ENCODE measurements around the gene DNAH6.
"Not testable (repeated sequence)": the region's sequence is repeated elsewhere in the genome, so short reads cannot be mapped to it uniquely, and the experiment has no call there.

Gene DNAH6

DNA sequence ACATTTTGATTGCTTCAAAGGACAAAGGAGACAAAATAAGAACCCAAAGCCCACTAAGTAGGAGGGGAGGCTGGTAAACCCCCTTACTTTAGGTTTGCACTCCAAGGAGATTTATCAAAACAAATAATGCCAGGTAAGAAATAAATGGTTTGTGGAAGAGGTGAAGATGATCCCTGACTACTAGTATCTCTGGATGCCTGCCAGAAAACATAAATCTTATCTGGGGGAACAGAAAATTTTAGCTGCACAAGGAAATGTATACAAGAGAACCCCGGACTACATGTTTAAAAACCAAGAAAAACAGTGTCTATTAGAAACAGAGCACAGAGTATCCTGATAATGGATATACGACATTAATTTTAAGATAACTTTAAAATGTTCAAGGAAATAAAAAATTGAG lies 250.5 kb downstream of the DNAH6 start:
- DNase-seq = no peak

DNA sequence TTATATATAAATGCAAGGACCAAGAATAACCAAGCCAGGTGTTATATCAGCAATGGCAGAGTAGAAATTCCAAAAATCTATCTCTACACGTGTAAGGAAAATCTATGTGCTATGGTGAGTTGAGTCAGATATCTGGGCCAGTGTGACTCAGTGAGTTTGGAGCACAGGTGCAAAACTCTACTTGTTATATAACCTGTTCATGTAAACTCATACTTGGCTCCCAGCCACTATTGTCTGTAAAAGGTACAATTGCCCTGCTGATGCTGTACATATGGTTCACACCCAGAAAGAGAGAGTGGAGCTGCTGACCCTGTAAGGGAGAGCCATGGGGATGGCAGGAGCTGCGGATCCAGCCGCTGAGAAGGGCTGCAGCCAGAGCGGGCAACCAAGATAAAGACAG lies 252.5 kb downstream of the DNAH6 start:
- no peak for DNase-seq

DNA sequence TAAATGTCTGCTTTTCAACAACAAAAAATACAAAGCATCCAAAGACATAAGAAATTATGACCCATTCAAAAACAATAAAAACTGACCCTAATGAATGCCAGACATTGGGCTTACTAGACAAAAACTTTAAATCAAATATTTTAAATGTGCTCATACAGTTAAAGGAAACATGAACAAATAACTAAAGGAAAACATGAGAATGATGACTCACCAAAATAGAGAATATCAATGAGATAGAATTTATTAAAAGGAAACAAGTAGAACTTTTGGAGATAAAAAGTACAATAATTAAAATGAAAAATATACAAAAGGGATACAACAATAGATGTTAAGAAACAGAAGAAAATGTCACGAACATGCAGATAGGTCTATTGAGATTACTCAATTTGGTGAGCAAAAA lies 254.0 kb downstream of the DNAH6 start:
- DNase-seq = no peak

DNA sequence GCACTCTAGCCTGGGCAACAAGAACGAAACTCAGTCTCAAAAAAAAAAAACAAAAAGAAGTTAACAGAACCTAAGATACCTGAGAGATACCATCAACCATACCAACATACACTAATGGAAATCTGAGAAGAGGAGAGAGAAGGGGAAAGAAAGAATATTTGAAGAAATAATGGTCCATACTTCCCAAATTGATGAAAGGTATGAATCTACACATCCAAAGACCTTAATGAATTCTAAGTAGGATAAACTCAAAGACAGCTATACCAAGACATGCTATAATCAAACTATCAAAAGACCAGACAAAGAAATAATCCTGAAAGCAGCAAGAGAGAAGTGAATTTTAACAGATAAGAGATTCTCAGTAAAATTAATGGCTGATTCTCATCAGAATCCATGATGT lies 255.0 kb downstream of the DNAH6 start:
- DNase-seq = no peak

DNA sequence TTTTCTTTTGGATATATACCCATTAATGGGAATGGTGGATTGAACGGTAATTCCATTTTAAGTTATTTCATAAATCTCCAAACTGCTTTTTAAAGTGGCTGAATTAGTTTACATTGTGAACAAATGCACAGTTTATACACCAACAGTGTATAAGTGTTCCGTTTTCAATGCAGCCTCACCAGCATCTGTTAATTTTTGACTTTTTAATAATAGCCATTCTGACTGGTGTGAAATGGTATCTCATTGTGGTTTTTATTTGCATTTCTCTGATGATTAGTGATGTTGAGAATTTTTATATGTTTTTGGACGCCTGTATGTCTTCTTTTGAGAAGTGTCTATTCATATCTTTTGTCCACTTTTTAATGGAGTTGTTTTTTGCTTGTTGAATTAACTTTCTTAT lies 257.3 kb downstream of the DNAH6 start:
- DNase-seq = not testable (repeated sequence)

DNA sequence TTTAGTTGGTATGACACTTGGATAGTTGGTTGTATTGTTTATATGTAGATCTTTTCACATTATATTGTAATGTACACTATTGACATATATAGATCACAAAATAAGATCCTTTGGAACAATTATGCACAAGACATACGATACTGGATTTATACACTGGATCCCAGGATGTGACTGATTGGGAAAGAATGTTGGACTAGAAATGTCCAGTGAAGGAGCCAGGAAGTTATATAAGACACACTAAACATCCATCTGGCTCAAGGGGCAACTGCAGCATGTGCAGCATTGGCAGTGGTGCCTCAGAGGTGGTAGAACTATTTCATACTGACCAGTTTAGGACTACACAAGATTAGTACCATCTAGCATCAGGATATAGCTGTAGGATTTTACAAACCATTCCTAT lies 259.7 kb downstream of the DNAH6 start:
- DNase-seq = no peak

DNA sequence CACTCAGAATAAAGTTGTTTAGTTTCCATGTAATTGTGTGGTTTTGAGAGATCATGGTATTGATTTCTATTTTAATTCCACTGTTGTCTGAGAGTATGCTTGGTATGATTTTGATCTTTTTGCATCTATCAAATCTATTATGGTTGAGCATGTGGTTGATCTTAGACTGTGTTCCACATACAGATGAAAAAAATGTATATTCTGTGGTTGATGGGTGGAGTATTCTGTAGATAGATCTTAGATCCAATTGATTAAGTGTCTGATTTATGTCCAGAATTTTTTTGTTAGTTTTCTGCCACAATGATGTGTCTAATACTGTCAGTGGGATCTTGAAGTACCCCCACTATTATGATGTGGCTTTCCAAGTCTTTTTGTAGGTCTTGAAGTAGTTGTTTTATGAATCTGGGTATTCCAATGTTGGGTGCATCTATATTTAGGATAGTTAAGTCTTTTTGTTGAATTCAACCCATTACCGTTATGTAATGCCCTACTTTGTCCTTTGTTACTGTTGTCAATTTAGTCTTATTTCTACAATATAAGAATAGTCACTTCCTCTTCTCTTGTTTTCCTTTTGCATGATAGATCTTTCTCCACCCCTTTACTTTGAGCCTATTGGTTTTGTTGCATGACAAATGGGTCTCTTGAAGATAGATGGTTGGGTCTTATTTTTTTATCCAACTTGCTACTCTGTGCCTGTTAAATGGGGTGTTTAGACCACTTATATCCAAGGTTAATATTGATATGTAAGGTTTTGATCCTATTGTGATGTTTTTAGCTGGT lies 262.8 kb downstream of the DNAH6 start:
- DNase-seq = no peak

DNA sequence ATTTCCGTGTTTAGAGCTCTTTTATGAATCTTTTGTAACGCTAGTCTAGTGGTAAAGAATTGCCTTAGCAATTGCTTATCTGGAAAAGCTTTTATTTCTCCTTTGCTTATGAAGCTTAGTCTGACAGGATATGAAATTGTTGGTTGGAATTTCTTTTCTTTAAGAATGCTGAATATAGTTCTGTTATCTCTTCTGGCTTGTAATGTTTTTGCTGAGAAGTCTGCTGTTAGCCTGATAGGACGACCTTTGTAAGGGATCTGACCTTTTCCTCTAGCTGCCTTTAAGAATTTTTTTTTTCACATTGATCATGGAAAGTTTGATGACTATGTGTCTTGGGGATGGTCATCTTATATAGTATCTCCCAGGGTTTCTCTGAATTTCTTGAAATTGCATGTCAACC lies 263.5 kb downstream of the DNAH6 start:
- no peak for DNase-seq

DNA sequence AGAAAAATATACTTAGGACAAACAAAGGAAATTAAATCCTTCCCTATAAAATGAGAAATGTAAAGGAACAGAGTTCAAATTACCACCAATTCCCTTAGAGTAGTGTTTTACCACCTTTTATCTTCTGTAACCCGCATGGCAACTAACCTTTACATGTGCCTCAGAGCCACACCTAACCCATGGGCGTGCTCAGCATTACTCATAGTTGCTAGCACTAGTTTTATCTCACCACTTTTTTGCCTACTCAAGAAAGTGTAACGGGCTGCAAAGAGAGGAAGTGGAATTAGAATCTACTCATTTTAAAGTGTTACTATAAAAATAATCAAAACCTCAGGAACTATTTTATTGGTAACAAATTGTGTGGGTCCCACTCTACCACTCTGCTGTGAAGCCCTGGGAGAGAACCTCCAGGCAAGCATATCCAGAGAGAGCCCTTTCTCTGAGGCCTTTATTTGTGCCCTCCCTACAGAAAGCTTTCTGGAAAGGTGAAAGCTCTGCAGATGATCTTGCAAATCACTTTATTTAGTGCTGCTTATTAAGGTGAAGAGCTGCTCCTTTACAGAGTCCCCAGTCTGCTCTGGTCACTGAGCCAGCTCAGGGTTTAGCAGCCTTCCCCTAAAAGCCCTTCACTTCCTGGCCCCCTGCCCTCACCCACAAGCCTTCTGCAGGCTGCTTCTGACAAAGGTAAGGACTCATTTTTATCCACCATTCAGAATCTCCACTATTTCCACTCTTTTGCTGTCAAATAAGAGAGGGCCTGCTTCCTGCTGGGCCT lies 265.8 kb downstream of the DNAH6 start:
- DNase-seq = peak; percentile 63

DNA sequence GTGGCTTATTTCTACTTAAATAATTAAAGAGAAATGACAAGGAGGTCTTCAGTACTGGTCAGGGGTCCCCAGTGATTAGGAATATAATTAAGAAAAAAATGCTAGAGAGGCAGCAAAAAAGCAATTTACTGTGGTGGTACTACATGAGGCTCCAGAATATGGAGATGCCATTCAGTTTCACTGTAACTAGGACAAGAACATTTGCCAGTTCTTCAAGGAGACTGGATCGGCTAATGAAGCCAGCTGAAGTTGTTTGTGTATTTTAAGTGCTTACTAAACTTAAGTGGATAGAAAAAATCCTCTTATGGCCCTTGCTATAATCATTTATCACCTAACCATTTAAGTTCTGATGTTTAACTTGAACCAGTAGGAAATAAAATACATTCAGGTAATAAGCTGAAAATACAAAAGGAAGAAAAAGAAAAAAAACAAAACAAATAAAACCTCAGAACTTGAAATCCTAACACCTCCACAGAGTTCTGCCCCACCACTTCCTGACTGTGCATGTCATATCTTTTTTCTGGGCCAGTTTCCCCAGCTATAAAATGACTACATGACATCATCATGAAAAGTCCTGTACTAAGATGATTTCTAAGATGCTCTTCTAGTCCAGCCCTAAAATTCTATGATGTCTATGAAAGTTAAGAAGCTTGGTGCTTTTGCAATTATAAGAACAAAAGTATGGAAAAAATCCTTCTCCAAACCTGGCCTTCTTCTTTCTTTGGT lies 266.6 kb downstream of the DNAH6 start:
- no peak for DNase-seq

DNA sequence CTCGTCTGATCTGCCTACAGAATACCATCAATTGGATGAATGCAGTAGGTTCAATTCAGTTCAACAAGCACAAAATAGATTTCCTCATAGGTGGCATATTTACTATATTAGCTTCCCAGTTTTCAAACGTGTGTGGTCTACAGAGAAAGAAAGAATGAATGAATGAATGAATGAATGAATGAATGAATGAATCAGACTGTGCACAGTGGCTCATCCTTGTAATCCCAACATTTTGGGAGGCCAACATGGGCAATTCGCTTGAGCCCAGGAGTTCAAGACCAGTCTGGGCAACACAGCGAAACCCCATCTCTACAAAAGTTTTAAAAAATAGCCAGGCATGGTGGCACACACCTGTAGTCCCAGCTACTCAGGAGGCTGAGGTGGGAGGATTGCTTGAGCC lies 269.7 kb downstream of the DNAH6 start:
- no peak for DNase-seq

DNA sequence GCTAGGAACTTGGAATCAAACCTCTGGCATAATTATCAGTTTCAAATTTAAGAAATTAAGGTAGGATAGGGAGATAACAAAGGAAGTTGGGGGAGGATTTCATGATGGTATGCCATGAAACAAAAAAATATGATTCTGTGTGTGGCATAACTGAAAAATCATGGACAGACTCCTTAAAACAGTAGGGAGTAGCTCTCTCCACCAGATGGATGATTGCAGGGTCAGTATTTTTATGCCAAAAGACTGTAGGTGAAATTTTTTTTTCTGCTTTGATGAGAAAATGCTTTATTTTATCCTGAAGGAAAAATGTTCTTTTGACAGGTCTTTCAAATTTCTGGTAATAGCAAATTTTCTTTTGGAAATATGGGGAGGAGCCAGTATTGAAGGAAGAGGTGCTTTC lies 270.3 kb downstream of the DNAH6 start:
- no peak for DNase-seq

DNA sequence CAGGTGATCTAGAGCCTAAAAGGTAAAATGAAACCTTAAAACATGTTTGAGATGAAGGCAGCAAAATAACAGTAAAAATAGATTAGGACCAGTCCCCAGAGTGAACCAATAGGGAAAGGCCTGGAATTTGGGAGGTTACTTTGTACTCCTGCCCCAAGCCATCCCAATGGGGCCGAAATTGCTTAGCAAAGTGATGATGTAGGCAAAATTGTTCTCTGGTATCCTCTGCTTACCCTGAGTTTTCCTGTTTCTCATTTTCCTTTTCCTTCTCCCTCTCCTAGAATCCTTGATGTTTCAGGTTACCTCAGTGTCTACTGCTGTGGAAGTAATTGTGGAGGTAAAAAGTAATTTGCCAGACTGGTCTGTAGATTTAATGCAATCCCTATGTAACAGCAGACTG lies 271.7 kb downstream of the DNAH6 start:
- no peak for DNase-seq

DNA sequence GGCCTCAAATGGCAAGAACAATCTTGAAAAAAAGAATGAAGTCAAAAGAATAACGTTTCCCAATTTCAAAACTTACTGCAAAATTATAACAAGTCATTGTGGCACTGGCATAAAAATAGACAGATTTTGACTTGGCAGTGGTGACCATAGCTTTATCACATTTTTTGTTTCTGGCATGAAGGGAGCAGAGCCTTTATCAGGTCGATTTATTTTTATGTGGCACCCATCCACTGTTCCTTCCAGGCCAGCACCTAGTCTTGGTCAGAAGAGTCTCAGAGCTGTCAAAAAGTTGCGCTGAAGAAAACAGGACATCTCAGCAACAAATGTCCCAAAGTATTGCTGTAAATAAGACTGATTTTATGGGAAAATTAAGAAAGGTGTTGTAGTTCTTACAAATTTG lies 272.2 kb downstream of the DNAH6 start:
- DNase-seq = no peak

DNA sequence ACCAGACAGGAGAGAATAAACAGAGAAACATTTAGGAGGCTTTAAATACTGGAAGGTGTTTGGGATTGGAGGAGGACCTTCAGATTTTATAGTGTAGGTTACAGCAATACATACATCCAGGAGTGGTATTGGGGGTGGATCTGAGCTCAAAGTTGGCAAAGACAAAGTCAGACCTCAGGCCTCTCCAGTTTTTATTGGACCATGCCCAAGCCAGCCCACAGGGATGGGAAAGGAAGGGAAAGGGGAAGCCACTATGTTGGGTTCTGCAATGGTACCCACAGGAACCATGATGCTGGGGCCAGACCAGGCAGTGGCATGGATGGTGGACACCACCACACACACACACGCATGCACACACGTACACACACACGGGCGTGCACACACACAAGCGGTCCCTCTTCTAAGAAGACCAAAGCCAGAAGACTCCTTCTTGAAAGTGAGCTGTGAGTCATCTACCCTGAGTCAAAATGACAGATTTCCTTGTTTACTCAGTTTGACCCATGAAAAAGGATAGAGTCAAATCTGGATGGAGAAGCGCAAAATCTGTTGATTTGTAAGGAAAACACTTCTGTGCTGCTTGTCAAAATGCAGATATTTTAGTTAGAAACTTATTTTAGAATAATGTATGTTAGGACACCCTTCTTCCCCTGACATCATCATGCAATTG lies 276.7 kb downstream of the DNAH6 start:
- no peak for DNase-seq

DNA sequence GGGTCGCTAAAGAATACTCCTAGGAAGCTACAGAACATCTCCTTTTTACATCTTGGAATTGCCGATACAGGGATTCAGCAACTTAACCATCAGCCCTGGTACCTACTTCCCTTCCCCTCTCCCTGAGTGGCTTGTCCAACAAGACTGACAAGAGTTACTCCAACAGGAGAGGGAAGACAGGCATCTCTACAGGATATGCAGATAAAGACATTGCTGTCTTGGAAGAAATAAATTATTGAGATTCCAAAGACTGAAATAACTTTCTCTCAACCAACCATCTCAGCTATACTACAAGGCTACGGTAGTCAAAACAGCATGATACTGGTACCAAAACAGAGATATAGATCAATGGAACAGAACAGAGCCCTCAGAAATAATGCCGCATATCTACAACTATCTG lies 277.3 kb downstream of the DNAH6 start:
- DNase-seq = no peak

DNA sequence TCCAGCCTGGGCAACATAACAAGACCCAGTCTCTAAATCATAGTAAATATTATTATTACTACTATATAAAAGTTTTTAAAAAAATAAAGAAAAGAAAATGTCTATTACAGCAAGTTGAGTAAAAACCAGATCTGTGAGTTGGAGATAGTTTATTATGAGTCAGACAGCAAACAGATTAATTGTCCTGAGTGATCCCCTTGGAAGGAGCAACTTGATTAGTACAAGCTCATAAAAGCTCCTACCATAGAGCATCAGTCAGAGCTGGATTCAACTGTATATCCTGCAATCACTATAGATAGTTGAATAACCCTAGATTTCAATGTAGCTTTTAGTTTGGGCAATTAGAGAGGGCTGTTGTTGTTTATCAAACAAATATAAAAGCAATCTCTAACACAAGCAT lies 280.5 kb downstream of the DNAH6 start:
- DNase-seq = no peak

DNA sequence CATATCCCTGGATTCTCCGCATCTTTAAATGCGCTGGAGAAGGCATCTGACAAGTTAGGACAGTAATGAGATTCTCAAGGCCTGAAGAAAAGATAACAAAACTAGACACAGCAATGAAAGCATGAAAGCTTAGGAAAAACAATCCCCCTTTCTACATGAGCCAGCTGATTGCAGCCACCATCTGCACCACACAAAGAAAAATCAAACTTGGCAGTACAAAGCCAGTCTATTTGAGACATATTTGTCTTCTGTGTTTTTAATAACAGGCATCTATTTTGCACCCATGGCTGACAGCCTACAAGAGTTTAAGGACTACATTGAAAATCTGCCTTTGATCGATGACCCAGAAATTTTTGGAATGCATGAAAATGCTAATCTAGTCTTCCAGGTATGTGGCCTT lies 281.0 kb downstream of the DNAH6 start:
- no peak for DNase-seq

DNA sequence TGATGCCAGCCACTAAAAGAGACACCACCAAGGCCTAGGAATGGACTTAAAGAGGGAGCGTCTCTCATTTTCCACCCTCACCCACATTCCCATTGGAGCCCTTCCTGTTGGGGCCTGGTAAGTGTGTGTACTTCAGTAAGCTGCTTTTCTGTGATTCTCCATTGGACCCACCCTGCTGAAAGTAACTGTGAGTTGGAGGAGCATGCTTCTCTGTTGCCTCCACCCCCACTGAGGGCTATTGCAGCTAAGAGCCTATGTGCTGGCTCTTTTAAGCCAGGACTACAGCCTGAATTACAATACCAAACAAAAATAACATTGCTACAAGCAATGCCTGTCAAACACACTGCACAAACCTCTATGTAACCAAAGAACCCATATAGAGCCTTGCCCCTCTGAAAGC lies 283.5 kb downstream of the DNAH6 start:
- DNase-seq = no peak

DNA sequence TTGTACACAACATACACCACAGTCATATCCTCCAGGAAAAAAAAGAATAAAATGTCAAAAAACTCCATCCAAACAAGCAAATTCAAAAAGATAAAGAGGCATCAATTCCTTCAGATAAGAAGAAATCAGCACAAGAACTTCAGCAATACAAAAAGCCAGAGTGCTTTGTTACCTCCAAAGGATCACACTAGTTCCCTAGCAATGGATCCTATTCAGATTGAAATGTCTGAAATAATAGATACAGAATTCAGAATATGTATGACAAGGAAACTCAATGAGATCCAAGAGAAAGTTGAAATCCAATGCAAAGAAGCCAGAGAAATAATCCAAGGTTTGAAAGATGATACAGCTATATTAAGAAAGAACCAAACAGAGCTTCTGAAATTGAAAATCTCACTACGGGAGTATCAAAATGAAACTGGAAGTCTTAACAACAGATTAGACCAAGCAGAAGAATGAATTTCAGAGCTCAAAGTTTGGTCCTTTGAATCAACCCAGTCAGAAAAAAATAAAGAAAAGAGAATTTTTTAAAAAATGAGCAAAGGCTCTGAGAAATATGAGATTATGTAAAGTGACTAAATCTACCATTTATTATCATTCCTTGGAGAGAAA lies 284.0 kb downstream of the DNAH6 start:
- DNase-seq = no peak

DNA sequence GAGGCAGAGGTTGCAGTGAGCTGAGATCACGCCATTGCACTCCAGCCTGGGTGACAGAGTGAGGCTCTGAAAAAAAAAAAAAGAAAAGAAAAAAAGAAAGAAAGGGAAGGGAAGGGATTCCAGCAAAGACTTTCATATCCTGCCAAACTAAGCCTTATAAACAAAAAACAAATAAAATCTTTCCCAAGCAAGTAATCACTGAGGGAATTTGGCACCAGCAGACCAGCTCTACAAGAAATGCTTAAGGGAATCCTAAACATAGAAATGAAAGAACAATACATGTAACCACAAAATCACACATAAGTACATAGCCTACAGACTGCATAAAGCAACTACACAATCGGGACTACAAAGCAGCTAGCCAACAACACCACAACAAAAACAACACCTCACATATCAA lies 285.5 kb downstream of the DNAH6 start:
- DNase-seq = no peak

DNA sequence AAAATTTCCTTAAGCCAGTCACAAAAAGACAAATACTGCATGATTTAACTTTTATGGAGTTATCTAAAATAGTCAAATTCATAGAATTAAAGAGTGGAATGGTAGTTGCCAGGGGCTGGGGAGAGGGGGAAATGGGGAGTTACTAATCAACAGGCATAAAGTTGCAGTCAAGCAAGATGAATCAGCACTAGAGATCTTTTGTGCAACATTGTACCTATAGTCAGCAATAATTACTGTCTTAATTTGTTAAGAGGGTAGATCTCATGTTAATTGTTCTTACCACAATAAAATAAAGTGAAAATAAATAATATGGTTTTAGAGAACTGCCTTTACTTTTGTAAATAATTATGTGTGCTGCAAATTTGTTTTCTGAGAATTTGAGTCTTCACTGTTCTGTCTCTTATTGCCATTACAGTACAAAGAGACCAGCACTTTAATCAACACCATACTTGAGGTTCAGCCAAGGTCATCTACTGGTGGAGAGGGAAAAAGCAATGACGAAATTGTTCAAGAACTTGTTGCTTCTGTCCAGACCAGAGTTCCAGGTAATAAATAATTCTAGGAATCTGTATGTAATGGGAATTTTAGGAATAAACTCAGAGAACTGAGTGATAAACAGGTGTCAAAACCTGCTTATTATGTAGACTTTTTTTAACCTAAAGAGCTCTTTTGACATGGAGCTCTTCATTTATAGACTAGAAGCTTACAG lies 289.1 kb downstream of the DNAH6 start:
- no peak for DNase-seq
